HFF-Myc (cell line): Measurements from ENCODE around the gene XDH.

ENCODE experiments used
- DNase-seq: peaks from one replicate; pipeline ENCODE4 v3.0.0-alpha.2; 2011; ENCODE audit warnings: low read depth; ENCODE audit errors: extremely low read depth
- H3K4me3 ChIP-seq: replicated peaks from 2 replicates; pipeline ENCODE4 v1.5.1; 2011; ENCODE audit warnings: low read depth, mild to moderate bottlenecking, control low read depth, low read length
- CTCF ChIP-seq: IDR thresholded peaks from 2 replicates; pipeline ENCODE4 v1.5.1; 2012; ENCODE audit warnings: mild to moderate bottlenecking, low read depth, low read length, control low read depth; ENCODE audit errors: missing control alignments

Gene XDH

GRCh38 chr2:31382452-31383120 is 32.0 kb downstream of the XDH start:
- TF ChIP-seq CTCF: no peak
- DNase-seq: no peak
- H3K4me3 ChIP-seq: no peak overlapping the region

- no peak for TF ChIP-seq CTCF
- no peak for DNase-seq
- H3K4me3 ChIP-seq: no peak overlapping the region
Observed at GRCh38 chr2:31381601-31382000, 32.9 kb downstream of the XDH start.

- no peak overlapping the region for H3K4me3 ChIP-seq
- no peak for DNase-seq
- no peak for TF ChIP-seq CTCF
Observed at GRCh38 chr2:31380243-31380642, 34.3 kb downstream of the XDH start.

DNA sequence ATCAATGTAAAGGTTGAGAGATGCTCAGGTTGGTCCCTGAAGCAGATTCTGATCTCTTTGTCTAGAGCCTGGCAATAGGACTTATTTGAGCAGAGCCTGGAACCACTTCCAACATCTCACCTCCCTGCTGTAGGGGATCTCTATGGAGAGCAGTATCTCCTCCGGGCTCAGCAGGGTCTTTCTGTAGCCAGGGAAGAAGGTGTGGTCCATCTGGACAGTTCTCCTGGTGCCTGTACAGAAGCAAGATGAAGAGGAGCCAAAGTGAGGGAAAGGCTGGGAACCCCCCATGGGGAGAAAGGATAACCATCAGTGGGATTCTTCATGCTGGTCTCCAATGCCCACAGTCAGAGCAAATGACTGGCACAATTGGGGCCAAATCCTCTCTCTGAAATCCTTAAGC is 34.8 kb downstream of the XDH start:
- no peak for TF ChIP-seq CTCF
- no peak for DNase-seq
- no peak overlapping the region for H3K4me3 ChIP-seq

- H3K4me3 ChIP-seq: no peak overlapping the region
- TF ChIP-seq CTCF: no peak
- DNase-seq: no peak
Observed at GRCh38 chr2:31378791-31379501, 35.6 kb downstream of the XDH start.

DNA sequence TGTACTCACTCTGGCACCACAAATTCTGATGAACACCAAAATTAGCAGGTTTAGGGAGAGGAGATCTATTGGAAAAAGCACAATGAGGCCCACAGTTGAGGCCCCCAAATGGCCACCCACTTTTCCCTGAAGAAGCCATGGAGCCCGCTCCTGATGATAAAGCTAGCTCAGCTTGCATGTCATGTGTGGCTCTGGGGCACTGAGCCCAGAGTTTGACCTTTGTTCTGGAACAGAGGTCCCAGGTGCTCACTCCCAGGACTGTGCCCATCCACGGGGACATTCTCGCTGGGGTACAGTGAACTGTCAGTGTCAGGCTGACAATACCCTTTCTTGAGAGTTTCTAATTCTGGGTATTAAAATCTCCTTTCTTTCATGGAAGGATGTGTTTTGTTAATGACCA is 36.2 kb downstream of the XDH start:
- no peak for DNase-seq
- no peak overlapping the region for H3K4me3 ChIP-seq
- no peak for TF ChIP-seq CTCF
